K562 (cell line): Measurements from ENCODE around the gene CRYBG3. TPM values are rescaled to one million over a fixed set of nuclear protein-coding genes. Genes with fewer than 3 reads are reported as not detected.

Experiments used
- BDP1 ChIP-seq: IDR thresholded peaks from 3 replicates; pipeline ENCODE4 v1.6.1; 2011; ENCODE audit not compliant: insufficient read length, insufficient read depth
- NFRKB ChIP-seq: fragments of 450-650 bp; IDR thresholded peaks from 2 replicates; pipeline ENCODE4 v1.6.1; 2016; ENCODE audit warnings: low read depth
- PHB2 ChIP-seq: fragments of 450-650 bp; IDR thresholded peaks from 2 replicates; pipeline ENCODE4 v1.6.1; 2017; ENCODE audit warnings: low read depth
- RREB1 ChIP-seq: fragments of 250-450 bp; sonication (Bioruptor Pico); IDR thresholded peaks from 2 replicates; pipeline ENCODE4 v1.4.0; 2020
- ZBTB33 ChIP-seq: sonication (generic); formaldehyde crosslinking; IDR thresholded peaks from 2 replicates; pipeline ENCODE4 v1.8.1; 2023; ENCODE audit warnings: mild to moderate bottlenecking, missing genetic modification reagents
- ZNF408 ChIP-seq: fragments of 250-450 bp; sonication (Bioruptor Pico); IDR thresholded peaks from 2 replicates; pipeline ENCODE4 v1.4.0; 2020; ENCODE audit warnings: low read depth, mild to moderate bottlenecking, moderate library complexity
- ZNF512 ChIP-seq: IDR thresholded peaks from 2 replicates; pipeline ENCODE4 v1.6.1; 2016; ENCODE audit warnings: missing genetic modification characterization, missing compliant biosample characterization
- ZZZ3 ChIP-seq: fragments of 450-650 bp; IDR thresholded peaks from 2 replicates; pipeline ENCODE4 v1.6.1; 2016; ENCODE audit warnings: antibody characterized with exemption, mild to moderate bottlenecking, moderate library complexity
- polyA plus RNA-seq, 8 experiments: library from polyadenylated mRNA; depleted of rRNA in 4 of 8; stranded (reverse) in 5 of 8; unstranded in 3 of 8; fragments of >200 nt; fragmentation: Nextera tagmentation in 2 of 8; fragmentation: Illumina TruSeq in 1 of 8; extraction: Ambion mirVana in 2 of 8; extraction: Trizol in 1 of 8; gene quantifications; 2 replicates each; pipeline versions ENCODE4 v1.2.1 to v1.2.3, GENCODE V29; 2011 to 2014; ENCODE audit warnings: inconsistent platforms in 1 of 8, missing spikeins in 1 of 8
- total RNA-seq, 7 experiments: library from RNA; depleted of rRNA in 6 of 7; stranded (reverse); fragments of >200 nt in 6 of 7; fragmentation: Illumina TruSeq in 2 of 7; extraction: Trizol in 2 of 7; gene quantifications; 2 replicates each; pipeline versions ENCODE4 v1.2.1 to v1.2.3, GENCODE V29; 2011 to 2021; ENCODE audit warnings: low replicate concordance in 1 of 7

Gene CRYBG3
- total and polyA plus RNA-seq, 9 of the 15 experiments (the other 6 are each of a cell fraction or from before 2014, with no cell fraction given): 0.08 to 0.72 (median 0.18) TPM

GRCh38 chr3:97958396-97958795 lies 136.6 kb downstream of the CRYBG3 start (continued):
- TF ChIP-seq RREB1 (CRISPR knock-in tag): no peak
- TF ChIP-seq NFRKB: no peak
- no peak for TF ChIP-seq ZZZ3
- TF ChIP-seq PHB2: no peak
- no peak for TF ChIP-seq BDP1
- TF ChIP-seq ZNF408: no peak
- no peak for TF ChIP-seq ZBTB33 (CRISPR knock-in tag)
- TF ChIP-seq ZNF512 (tag): no peak
